Activated T-helper 1 cell treated with anti-CD3 and anti-CD28 coated beads, Interleukin-12 subunit alpha, Interleukin-12 subunit beta, Interleukin-2, Interleukin-4 antibody, amounts not matched to agents 30 ng/mL and 10 ng/mL and 1 ng/mL, durations not matched to agents 14 hours and 24 hours and 36 hours (primary cell): ENCODE results near the gene EFNA2. TPM values are rescaled to one million over a fixed set of nuclear protein-coding genes. Genes with fewer than 3 reads are reported as not detected.

Source experiments
- DNase-seq: peaks from one replicate; pipeline ENCODE4 v3.0.0; 2021; ENCODE audit warnings: low spot score
- H3K27ac Mint-ChIP-seq: one replicate; pipeline ENCODE4 v1.8.0; 2021; ENCODE audit warnings: mild to moderate bottlenecking, mixed read lengths
- H3K27me3 Mint-ChIP-seq: one replicate; pipeline ENCODE4 v1.8.0; 2022; ENCODE audit warnings: mild to moderate bottlenecking, moderate library complexity, mixed read lengths; ENCODE audit not compliant: insufficient read depth
- H3K36me3 Mint-ChIP-seq: one replicate; pipeline ENCODE4 v1.8.0; 2021; ENCODE audit warnings: low read depth, mixed read lengths
- H3K4me1 Mint-ChIP-seq: one replicate; pipeline ENCODE4 v1.8.0; 2021; ENCODE audit warnings: low read depth, mixed read lengths
- H3K4me3 Mint-ChIP-seq: one replicate; pipeline ENCODE4 v1.8.0; 2021; ENCODE audit warnings: mild to moderate bottlenecking, moderate library complexity, mixed read lengths
- H3K9me3 Mint-ChIP-seq: one replicate; pipeline ENCODE4 v1.8.0; 2021; ENCODE audit warnings: mixed read lengths
- intact Hi-C: fragments of 100-400 bp; cut with micrococcal nuclease; formaldehyde crosslinking; loops from one replicate; pipeline ENCODE4 v1.15.1; 2024
- total RNA-seq: library from RNA; stranded (reverse); gene quantifications from 2 replicates; pipeline ENCODE4 v1.2.3, GENCODE V29; 2022

EFNA2 gene
- total RNA-seq = not detected in 2 replicates

- H3K4me1 Mint-ChIP-seq = no peaks in the 10 kb centered on the region
- peaks cover 17% of the 10 kb centered on the region for H3K27me3 Mint-ChIP-seq
- peak within 1 kb of the TSS; percentile 44 for H3K4me3 Mint-ChIP-seq
- DNase-seq = no peak
- H3K9me3 Mint-ChIP-seq = no peaks in the 10 kb centered on the region
- no peak within 1 kb of the TSS for H3K27ac Mint-ChIP-seq
- intact Hi-C loops = no loop called here
- H3K36me3 Mint-ChIP-seq = no peaks in the 10 kb centered on the region
Measured at GRCh38 chr19:1285737-1286360, at the start of gene EFNA2. TSS of gene EFNA2 (plus strand) at chr19:1285873. CDS start at chr19:1286169, 296 bp downstream.

- no peak for DNase-seq
- H3K27ac Mint-ChIP-seq = no peak overlapping the region
- no peaks in the 10 kb centered on the region for H3K36me3 Mint-ChIP-seq
- H3K9me3 Mint-ChIP-seq = no peaks in the 10 kb centered on the region
- intact Hi-C loops = no loop called here
- H3K4me3 Mint-ChIP-seq = no peak overlapping the region
- peaks cover 21% of the 10 kb centered on the region for H3K27me3 Mint-ChIP-seq
- H3K4me1 Mint-ChIP-seq = peaks cover 21% of the 10 kb centered on the region
Measured at GRCh38 chr19:1236576-1236975, 49.1 kb upstream of the EFNA2 start.

GRCh38 chr19:1237027-1237659, 48.5 kb upstream of the EFNA2 start:
- intact Hi-C loops = no loop called here
- DNase-seq = no peak
- Mint-ChIP-seq H3K4me1 (peaks cover 23% of the 10 kb centered on the region), H3K27me3 (peaks cover 21% of the 10 kb centered on the region), H3K36me3 (no peaks in the 10 kb centered on the region), H3K9me3 (no peaks in the 10 kb centered on the region), H3K27ac (no peak overlapping the region), H3K4me3 (no peak overlapping the region)

GRCh38 chr19:1237754-1238368, 47.8 kb upstream of the EFNA2 start, which contains the start of gene CBARP:
TSS of gene CBARP (minus strand) at chr19:1238005. CDS start at chr19:1236100, 1,905 bp downstream.
- DNase-seq = no peak
- intact Hi-C loops = no loop called here
- no peaks in the 10 kb centered on the region for H3K36me3 Mint-ChIP-seq
- H3K27ac Mint-ChIP-seq = peak within 1 kb of the TSS; percentile 70
- H3K27me3 Mint-ChIP-seq = peaks cover 21% of the 10 kb centered on the region
- no peaks in the 10 kb centered on the region for H3K9me3 Mint-ChIP-seq
- peaks cover 23% of the 10 kb centered on the region for H3K4me1 Mint-ChIP-seq
- peak within 1 kb of the TSS; percentile 80 for H3K4me3 Mint-ChIP-seq

- Mint-ChIP-seq H3K9me3 (no peaks in the 10 kb centered on the region), H3K27ac (peak overlapping the region; percentile 70), H3K4me1 (peaks cover 27% of the 10 kb centered on the region), H3K36me3 (no peaks in the 10 kb centered on the region), H3K4me3 (peak overlapping the region; percentile 80), H3K27me3 (peaks cover 21% of the 10 kb centered on the region)
- intact Hi-C loops = no loop called here
- DNase-seq = no peak
Measured at GRCh38 chr19:1238369-1239303, 47.0 kb upstream of the EFNA2 start.

- H3K4me1 Mint-ChIP-seq = peaks cover 27% of the 10 kb centered on the region
- no peaks in the 10 kb centered on the region for H3K9me3 Mint-ChIP-seq
- DNase-seq = no peak
- H3K4me3 Mint-ChIP-seq = peak overlapping the region; percentile 80
- intact Hi-C loops = no loop called here
- no peaks in the 10 kb centered on the region for H3K36me3 Mint-ChIP-seq
- H3K27ac Mint-ChIP-seq = no peak overlapping the region
- peaks cover 21% of the 10 kb centered on the region for H3K27me3 Mint-ChIP-seq
Measured at GRCh38 chr19:1239420-1239795, 46.3 kb upstream of the EFNA2 start.

- H3K36me3 Mint-ChIP-seq = no peaks in the 10 kb centered on the region
- peak; percentile 89 for DNase-seq
- H3K4me1 Mint-ChIP-seq = peaks cover 27% of the 10 kb centered on the region
- H3K27me3 Mint-ChIP-seq = peaks cover 19% of the 10 kb centered on the region
- H3K4me3 Mint-ChIP-seq = peak overlapping the region; percentile 57
- intact Hi-C loops = loop anchor here (1.0 to 10.0 kb wide), 5 partner anchors 48 to 555 kb away; partner anchors contain the start of genes GPX4, RNU6-2 and TMEM259
- no peaks in the 10 kb centered on the region for H3K9me3 Mint-ChIP-seq
- H3K27ac Mint-ChIP-seq = no peak overlapping the region
Measured at GRCh38 chr19:1239796-1240737, 45.6 kb upstream of the EFNA2 start.

GRCh38 chr19:1240925-1241324, 44.7 kb upstream of the EFNA2 start:
- Mint-ChIP-seq H3K36me3 (no peaks in the 10 kb centered on the region), H3K4me3 (peak overlapping the region; percentile 78), H3K27ac (peak overlapping the region; percentile 18), H3K4me1 (peaks cover 27% of the 10 kb centered on the region), H3K27me3 (peaks cover 18% of the 10 kb centered on the region), H3K9me3 (no peaks in the 10 kb centered on the region)
- intact Hi-C loops = loop anchor here (1.0 to 10.0 kb wide), 8 partner anchors 8 to 556 kb away; partner anchors contain the start of genes GPX4, RNU6-2, STK11 and TMEM259
- DNase-seq = no peak

- DNase-seq = peak; percentile 91
- Mint-ChIP-seq H3K4me3 (peak within 1 kb of the TSS; percentile 91), H3K36me3 (no peaks in the 10 kb centered on the region), H3K4me1 (peaks cover 27% of the 10 kb centered on the region), H3K27ac (peak within 1 kb of the TSS; percentile 84), H3K9me3 (no peaks in the 10 kb centered on the region), H3K27me3 (peaks cover 16% of the 10 kb centered on the region)
- intact Hi-C loops = loop anchor here (1.0 to 10.0 kb wide), 7 partner anchors 8 to 557 kb away; partner anchors contain the start of genes GPX4 and STK11
Measured at GRCh38 chr19:1241417-1242095, 44.1 kb upstream of the EFNA2 start, which contains the start of gene ATP5F1D. TSS of gene ATP5F1D (plus strand) at chr19:1241751. CDS start at chr19:1241851, 100 bp downstream.

GRCh38 chr19:1243768-1244692, 41.6 kb upstream of the EFNA2 start:
- DNase-seq = peak; percentile 78
- Mint-ChIP-seq H3K4me1 (peaks cover 19% of the 10 kb centered on the region), H3K36me3 (no peaks in the 10 kb centered on the region), H3K27ac (no peak overlapping the region), H3K27me3 (peaks cover 8% of the 10 kb centered on the region), H3K4me3 (peak overlapping the region; percentile 74), H3K9me3 (no peaks in the 10 kb centered on the region)
- intact Hi-C loops = loop anchor here (1.0 to 10.0 kb wide), 4 partner anchors 22 to 559 kb away; no protein-coding TSS in a partner anchor
